ENCODE results near the gene RNU7-1. TPM values are rescaled to one million over a fixed set of nuclear protein-coding genes. Genes with fewer than 3 reads are reported as not detected.

Gene RNU7-1
- total and polyA plus RNA-seq, 2 experiments from 2014 or later, result not detected

- in situ Hi-C loops (cut with MboI), result no loop called here
- no peaks in the 10 kb centered on the region for H3K79me2 ChIP-seq (ENCODE audit: insufficient read depth)
Observed at GRCh38 chr12:6899837-6900519, 43.6 kb upstream of the RNU7-1 start.

GRCh38 chr12:6902448-6902847 is 41.2 kb upstream of the RNU7-1 start:
- H3K27me3 ChIP-seq (replicated peaks; ENCODE audit: insufficient read depth), result no peaks in the 10 kb centered on the region
- H3K27ac ChIP-seq, result no peak overlapping the region
- no peak for DNase-seq
- H2AFZ ChIP-seq, result no peak overlapping the region
- no peaks in the 10 kb centered on the region for H3K9me2 ChIP-seq (ENCODE audit: insufficient read depth)
- no peak overlapping the region for H3K4me3 ChIP-seq
- H3K9ac ChIP-seq, result no peak overlapping the region
- H3K79me2 ChIP-seq (ENCODE audit: insufficient read depth), result no peaks in the 10 kb centered on the region
- WGBS, 2 experiments (ENCODE audit: low coverage in 1 of 2, low lambda C conversion rate in 2 of 2, missing lambda C conversion rate in 2 of 2), result 62 to 70% methylated on average over 4 of the region's 4 CpGs
- in situ Hi-C loops (cut with MboI), result no loop called here
- no peaks in the 10 kb centered on the region for H3F3A ChIP-seq (ENCODE audit: insufficient read depth)
- no peaks in the 10 kb centered on the region for H3K9me3 ChIP-seq (ENCODE audit: low read depth)
- H3K4me2 ChIP-seq (ENCODE audit: unreplicated experiment), result no peak overlapping the region
- TF ChIP-seq EZH2phosphoT487 (IDR thresholded peaks at IDR 0.05; ENCODE audit: insufficient read depth, low read depth) (no peak), EZH2 (IDR thresholded peaks at IDR 0.05; ENCODE audit: insufficient read depth, poor library complexity, severe bottlenecking) (no peak)
- peaks cover 8% of the 10 kb centered on the region; the same call in 1 of the 2 replicates for H3K4me1 ChIP-seq (ENCODE audit: insufficient read depth)
- H4K20me1 ChIP-seq (ENCODE audit: insufficient read depth), result no peaks in the 10 kb centered on the region
- no peaks in the 10 kb centered on the region for H3K36me3 ChIP-seq (ENCODE audit: low read depth)

More at GRCh38 chr12:6899837-6900519, 43.6 kb upstream of the RNU7-1 start:
- Histone ChIP-seq H2AFZ (no peak overlapping the region), H3K36me3 (ENCODE audit: low read depth) (no peaks in the 10 kb centered on the region), H3F3A (ENCODE audit: insufficient read depth) (no peaks in the 10 kb centered on the region), H3K27ac (no peak overlapping the region), H3K27me3 (replicated peaks; ENCODE audit: insufficient read depth) (no peaks in the 10 kb centered on the region), H3K4me2 (ENCODE audit: unreplicated experiment) (no peak overlapping the region), H3K9ac (no peak overlapping the region), H3K9me3 (ENCODE audit: low read depth) (no peaks in the 10 kb centered on the region), H4K20me1 (ENCODE audit: insufficient read depth) (no peaks in the 10 kb centered on the region), H3K4me1 (ENCODE audit: insufficient read depth) (peaks cover 4% of the 10 kb centered on the region; the same call in 1 of the 2 replicates), H3K4me3 (no peak overlapping the region), H3K9me2 (ENCODE audit: insufficient read depth) (no peaks in the 10 kb centered on the region)
- peak; percentile 31 for DNase-seq
- no peak for TF ChIP-seq EZH2 (IDR thresholded peaks at IDR 0.05; ENCODE audit: insufficient read depth, poor library complexity, severe bottlenecking)
- no peak for TF ChIP-seq EZH2phosphoT487 (IDR thresholded peaks at IDR 0.05; ENCODE audit: insufficient read depth, low read depth)
- 62 to 66% methylated on average over 10 of the region's 10 CpGs for WGBS, 2 experiments (ENCODE audit: low coverage in 1 of 2, low lambda C conversion rate in 2 of 2, missing lambda C conversion rate in 2 of 2)

DNA sequence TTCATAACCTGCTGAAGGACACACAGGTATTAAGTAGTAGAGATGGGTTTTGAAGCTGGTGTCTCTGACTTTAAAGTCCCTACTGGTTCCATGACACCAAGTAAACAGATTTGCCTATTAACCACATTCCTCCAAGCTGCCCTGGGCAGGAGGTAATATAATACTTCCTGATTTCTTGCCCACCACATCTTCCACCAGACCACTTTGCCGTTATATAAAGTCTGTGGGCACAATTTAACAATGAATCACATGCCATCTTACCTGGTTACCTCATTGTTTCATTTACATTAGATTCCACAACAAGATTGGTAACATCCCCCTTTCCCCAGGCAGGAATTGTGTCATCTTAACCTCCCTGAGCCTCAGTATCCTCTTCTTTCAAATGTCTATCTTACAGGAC is 39.9 kb upstream of the RNU7-1 start:
- no peaks in the 10 kb centered on the region for H3K27me3 ChIP-seq (replicated peaks; ENCODE audit: insufficient read depth)
- no peak overlapping the region for H3K27ac ChIP-seq
- H3K9me3 ChIP-seq (ENCODE audit: low read depth), result no peaks in the 10 kb centered on the region
- peaks cover 8% of the 10 kb centered on the region; the same call in 1 of the 2 replicates for H3K4me1 ChIP-seq (ENCODE audit: insufficient read depth)
- in situ Hi-C loops (cut with MboI), result no loop called here
- no peak overlapping the region for H3K4me3 ChIP-seq
- H2AFZ ChIP-seq, result peak overlapping the region; percentile 97
- 83 to 91% methylated on average over 1 of the region's 1 CpG for WGBS, 2 experiments (ENCODE audit: low coverage in 1 of 2, low lambda C conversion rate in 2 of 2, missing lambda C conversion rate in 2 of 2)
- H3K9me2 ChIP-seq (ENCODE audit: insufficient read depth), result no peaks in the 10 kb centered on the region
- H4K20me1 ChIP-seq (ENCODE audit: insufficient read depth), result no peaks in the 10 kb centered on the region
- no peaks in the 10 kb centered on the region for H3K36me3 ChIP-seq (ENCODE audit: low read depth)
- no peak for DNase-seq
- TF ChIP-seq EZH2phosphoT487 (IDR thresholded peaks at IDR 0.05; ENCODE audit: insufficient read depth, low read depth) (no peak), EZH2 (IDR thresholded peaks at IDR 0.05; ENCODE audit: insufficient read depth, poor library complexity, severe bottlenecking) (no peak)
- H3F3A ChIP-seq (ENCODE audit: insufficient read depth), result no peaks in the 10 kb centered on the region
- H3K79me2 ChIP-seq (ENCODE audit: insufficient read depth), result no peaks in the 10 kb centered on the region
- H3K4me2 ChIP-seq (ENCODE audit: unreplicated experiment), result no peak overlapping the region
- no peak overlapping the region for H3K9ac ChIP-seq

- Histone ChIP-seq H3K36me3 (ENCODE audit: low read depth) (no peaks in the 10 kb centered on the region), H3K9me2 (ENCODE audit: insufficient read depth) (no peaks in the 10 kb centered on the region), H3K79me2 (ENCODE audit: insufficient read depth) (no peaks in the 10 kb centered on the region), H3K4me3 (peak within 1 kb of the TSS; percentile 97), H3K27me3 (replicated peaks; ENCODE audit: insufficient read depth) (no peaks in the 10 kb centered on the region), H3F3A (ENCODE audit: insufficient read depth) (no peaks in the 10 kb centered on the region), H3K9ac (peak within 1 kb of the TSS; percentile 96), H4K20me1 (ENCODE audit: insufficient read depth) (no peaks in the 10 kb centered on the region), H3K27ac (peak within 1 kb of the TSS; percentile 75), H3K9me3 (ENCODE audit: low read depth) (no peaks in the 10 kb centered on the region), H3K4me2 (ENCODE audit: unreplicated experiment) (peak within 1 kb of the TSS; percentile 100), H3K4me1 (ENCODE audit: insufficient read depth) (peaks cover 8% of the 10 kb centered on the region; the same call in 1 of the 2 replicates), H2AFZ (peak within 1 kb of the TSS; percentile 97)
- peak; percentile 98 for DNase-seq
- in situ Hi-C loops (cut with MboI), result no loop called here
- TF ChIP-seq EZH2 (IDR thresholded peaks at IDR 0.05; ENCODE audit: insufficient read depth, poor library complexity, severe bottlenecking) (no peak), EZH2phosphoT487 (IDR thresholded peaks at IDR 0.05; ENCODE audit: insufficient read depth, low read depth) (no peak)
- WGBS, 2 experiments (ENCODE audit: low coverage in 1 of 2, low lambda C conversion rate in 2 of 2, missing lambda C conversion rate in 2 of 2), result 4 to 5% methylated on average over 34 of the region's 34 CpGs
Observed at GRCh38 chr12:6904280-6905276, 39.0 kb upstream of the RNU7-1 start, which contains the start of gene LRRC23. Gene LRRC23, plus strand, starts transcription at chr12:6904822. Its CDS starts 812 bp downstream, at chr12:6905634.
